DMS 273 treated with DMSO at 0.1 percent for 48 hours (cell line): ENCODE measurements around the gene SAMD8.
A peak's percentile ranks its signal among the peaks of the same experiment; 100 is the strongest.
"Not testable (repeated sequence)": the region's sequence is repeated elsewhere in the genome, so short reads cannot be mapped to it uniquely, and the experiment has no call there.

ENCODE experiments used
- DNase-seq: peaks from one replicate; lab custom pipeline; 2025; lab: John Stamatoyannopoulos, UW

The SAMD8 gene

DNA sequence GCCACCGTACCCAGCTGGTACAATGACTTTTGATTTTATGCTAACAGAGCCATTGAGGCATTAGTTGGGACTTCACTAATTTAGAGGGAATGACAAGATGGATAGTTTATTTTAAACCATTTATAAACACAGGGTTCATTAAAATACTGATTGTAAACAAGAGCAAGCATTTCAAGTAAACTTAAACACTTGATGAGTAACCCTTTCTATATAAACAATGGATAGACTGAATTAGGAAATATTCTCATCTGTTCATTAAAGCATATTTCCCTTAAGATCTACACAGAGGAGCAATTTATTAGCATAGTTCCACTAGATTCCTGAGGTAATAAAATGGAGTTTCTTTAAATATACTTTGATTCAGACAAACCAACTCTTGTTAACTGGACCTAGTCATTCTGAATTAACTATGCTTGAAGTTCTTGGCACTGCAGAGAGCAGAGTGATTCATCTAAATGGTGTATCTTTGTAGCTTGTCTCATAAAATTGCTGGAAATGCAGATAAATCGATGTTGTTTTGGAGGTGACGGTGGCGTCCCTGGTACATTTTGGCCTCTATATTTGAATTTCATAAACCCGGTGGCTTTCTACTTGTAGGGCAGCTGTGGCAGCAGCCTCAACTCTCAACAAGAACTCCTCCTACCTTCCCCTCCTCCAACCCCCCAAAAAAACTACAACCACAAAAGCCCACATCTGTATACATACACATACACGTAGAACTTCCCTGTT is 83.7 kb downstream of the SAMD8 start:
- DNase-seq: no peak

DNA sequence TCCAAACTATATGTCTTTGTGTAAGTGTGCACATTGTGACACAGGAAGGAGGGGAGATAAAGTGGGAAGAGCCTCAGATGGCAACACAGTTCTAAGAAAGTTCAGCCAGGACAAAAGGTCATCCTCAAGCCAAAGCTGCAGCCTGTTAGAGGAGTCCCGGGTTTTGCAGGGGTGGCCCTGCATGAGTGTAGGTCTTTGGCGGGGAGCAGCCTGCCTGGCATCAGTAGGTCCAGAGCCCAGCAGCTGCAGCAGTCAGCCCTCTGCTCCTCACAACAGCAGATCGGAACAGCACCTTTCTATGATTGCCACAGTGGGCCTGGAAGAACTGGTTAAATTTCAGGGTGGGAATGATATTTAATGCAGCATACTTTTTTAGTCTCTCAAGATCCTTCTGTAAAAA is 85.6 kb downstream of the SAMD8 start:
- DNase-seq: no peak

DNA sequence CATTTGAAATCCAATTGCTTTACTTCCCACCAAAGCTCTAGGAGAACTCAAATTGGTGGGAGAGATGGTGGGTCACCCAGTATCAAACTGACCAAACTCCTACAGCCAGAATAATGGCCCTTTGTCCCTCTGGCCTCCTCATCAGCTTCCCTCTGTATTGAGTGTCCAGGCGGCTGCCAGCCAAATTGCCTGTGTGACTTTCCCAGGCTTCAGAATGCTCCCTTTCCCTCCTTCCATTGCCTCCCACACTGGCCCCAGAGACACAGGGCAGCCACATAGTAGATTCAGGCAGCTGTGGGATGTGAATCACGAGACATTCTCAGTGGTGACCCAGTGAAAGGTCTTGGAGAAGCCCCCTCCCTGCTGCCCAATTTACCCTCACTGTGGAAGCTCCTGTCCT is 86.5 kb downstream of the SAMD8 start:
- DNase-seq: no peak

DNA sequence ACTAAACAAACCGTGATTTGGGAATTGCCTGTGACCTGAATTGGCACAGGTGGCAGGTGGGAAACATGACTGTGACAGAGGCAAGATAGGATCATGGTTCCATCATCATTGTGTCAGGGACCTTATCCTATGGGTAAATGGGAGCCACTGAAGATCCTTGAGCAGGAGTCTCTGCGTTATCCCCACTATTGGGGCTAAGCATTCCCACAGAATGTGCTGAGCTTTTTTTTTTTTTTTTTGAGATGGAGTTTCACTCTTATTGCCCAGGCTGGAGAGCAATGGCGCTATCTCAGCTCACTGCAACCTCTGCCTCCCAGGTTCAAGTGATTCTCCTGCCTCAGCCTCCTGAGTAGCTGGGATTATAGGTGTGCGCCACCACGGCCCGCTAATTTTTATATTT is 88.5 kb downstream of the SAMD8 start:
- DNase-seq: not testable (repeated sequence)

DNA sequence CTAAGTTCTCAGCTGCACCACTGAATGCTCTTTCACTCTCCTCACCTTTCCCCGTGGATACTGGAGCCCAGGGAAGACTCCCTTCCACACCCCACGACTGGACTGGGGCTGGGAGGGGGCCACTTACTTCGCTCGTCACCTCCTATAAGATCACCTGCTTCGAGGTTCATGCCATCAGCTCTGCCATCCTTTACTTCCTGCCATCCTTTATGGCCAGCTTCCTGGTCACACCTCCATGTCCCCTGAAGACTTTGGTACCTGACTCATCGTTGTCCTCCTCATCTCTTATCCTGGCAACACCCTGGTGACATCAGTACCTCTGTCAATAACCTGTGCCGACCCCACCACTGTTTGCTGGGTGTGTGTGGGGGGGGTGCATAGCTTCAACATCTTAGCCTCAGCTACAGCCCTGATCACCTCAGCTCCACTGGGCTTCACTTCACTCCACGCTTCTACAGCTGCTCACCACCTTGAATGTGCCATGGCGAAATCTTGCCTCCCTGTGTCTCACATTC is 90.4 kb downstream of the SAMD8 start:
- DNase-seq: no peak

DNA sequence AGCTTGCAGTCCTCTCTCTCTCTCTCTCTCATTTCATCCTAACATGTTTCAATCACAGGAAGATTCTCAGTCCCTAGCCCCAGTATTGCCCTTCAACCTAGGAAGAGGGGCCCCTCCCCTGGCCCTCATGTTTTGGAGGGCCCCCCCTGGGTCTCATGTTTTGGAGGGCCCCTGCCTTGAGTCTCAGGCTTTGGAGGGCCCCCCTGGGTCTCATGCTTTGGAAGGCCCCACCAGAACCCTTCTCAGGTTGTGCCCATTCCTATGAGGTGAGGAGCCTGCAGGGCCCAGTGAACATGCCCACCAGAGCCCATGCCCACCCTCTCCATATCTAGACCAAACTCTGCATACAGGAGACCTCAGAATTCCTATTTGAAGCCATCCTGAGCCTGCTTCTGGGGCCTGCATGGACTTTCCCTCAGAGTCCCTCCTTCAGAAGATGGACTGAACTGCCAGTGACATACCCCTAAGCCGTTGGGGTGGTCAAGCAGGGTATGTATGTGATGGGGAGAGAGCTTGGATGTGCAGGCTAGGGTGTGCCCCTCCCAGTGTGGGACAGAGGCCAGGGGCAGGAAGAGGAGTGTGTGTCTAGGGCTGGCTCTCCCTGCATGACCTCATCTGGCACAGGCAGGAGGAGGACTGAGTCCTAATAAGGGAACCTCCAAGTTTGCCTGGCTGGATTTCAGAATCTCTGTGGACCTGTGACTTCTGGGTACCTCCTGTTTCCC is 91.0 kb downstream of the SAMD8 start:
- no peak for DNase-seq

DNA sequence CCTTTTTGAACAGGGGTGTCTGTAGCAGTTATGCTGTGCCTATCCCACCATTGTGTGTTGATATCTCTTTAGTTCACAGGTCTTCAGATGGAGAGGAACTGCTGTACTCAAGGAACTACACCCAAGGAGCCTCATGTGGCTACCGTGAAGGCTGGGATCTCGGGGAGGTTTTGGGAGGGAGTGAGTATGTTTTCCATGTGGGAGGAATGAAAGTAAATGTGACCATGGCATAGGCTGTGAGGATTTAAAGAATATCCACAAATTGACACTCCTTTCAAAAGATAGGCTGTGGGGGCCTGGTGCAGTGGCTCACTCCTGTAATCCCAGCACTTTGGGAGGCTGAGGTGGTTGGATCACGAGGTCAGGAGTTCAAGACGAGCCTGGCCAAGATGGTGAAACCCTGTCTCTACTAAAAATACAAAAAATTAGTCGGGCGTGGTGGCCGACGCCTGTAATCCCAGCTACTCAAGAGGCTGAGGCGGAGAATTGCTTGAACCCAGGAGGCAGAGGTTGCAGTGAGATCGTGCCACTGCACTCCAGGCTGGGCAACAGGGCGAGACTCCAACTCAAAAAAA is 91.7 kb downstream of the SAMD8 start:
- not testable (repeated sequence) for DNase-seq

DNA sequence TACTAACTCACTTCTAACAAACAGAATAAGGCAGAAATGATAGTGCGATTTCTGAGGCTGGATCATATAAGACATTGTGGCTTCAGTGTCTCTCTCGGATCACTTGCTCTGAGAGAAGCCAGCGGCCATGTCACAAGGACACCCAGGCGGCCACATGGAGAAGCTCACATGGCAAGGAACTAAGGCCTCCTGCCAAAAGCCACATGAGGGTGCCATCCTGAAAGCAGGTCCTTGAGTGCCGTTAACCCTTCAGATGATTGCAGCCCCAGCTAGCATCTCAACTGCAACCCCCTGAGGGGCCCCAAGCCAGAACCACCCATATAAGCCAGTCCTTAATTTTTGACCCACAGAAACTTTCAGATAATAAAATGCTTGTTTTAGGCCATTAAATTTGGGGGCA is 92.3 kb downstream of the SAMD8 start:
- DNase-seq: no peak

DNA sequence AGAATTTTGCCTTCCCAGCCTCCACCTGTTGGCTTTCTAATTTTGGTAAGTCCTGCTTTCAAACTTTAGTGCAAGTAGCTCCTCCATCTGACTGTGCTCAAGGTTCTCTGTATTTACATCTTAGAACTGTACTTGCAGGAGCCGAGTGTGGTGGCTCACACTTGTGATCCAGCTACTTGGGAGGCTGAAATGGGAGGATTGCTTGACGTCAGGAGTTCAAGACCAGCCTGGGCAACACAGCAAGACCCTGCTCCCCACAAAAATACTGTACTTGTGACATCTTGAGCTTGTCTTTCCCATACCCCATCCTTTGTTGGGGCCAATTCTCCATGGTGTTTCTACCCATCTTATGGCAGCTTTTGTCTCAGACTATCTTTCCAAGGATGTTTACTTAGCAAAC is 94.5 kb downstream of the SAMD8 start:
- no peak for DNase-seq

DNA sequence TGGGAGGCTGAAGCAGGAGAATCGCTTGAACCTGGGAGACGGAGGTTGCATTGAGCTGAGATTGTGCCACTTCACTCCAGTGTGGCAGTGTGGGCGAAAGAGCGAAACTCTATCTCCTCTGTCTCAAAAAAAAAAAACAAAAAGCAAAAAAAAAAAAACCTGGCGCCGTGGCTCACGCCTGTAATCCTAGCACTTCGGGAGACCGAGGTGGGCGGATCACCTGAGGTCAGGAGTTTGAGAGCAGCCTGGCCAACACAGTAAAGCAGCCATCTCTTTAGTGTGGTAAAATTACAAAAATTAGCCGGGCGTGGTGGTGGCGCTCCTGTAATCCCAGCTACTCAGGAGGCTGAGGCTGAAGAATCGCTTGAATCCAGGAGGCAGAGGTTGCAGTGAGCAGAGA is 95.2 kb downstream of the SAMD8 start:
- not testable (repeated sequence) for DNase-seq

DNA sequence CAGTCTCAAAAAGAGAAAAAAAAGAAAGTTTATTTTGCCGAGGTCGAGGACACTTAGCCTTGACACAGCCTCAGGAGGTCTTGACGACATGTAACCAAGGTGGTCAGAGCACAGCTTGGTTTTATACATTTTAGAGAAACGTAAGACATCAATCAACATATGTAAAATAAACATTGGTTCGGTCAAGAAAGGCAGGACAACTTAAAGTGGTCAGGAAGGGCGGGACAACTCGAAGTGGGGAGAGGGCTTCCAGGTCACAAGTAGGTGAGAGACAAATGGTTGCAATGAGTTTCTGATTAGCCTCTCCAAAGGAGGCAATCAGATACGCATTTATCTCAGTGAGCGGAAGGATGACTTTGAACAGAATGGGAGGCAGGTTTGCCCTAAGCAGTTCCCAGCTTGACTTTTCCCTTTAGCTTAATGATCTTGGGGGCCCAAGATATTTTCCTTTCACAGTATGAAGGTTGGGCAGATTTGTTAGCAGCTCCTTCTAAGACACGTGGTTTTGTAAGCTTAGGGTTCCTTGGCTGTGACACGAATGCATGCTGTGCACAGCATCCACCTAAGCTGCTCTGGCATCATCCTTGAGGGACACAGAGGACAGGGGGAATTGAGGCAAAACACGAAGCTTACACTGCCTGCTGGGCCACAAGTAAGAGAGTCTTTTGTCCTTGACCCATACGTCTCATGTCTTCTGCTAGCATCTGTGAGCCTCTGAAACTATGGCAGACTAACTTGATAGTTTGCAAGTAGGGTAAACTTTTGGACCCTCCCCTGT is 95.8 kb downstream of the SAMD8 start:
- DNase-seq: no peak

DNA sequence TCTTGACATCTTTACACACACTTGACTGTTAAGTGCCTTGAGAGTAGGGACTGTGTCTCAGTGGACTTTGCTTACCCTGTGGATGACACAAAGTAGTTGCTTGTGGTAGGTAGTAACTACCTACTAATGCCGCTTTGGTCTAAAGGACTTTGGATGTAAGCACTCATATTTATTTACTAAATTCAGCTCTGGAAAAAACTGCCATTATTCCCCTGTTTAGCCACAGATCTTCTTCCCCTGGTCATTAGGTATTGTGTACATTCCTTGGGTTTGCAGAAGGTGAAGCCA is 96.3 kb downstream of the SAMD8 start:
- no peak for DNase-seq

DNA sequence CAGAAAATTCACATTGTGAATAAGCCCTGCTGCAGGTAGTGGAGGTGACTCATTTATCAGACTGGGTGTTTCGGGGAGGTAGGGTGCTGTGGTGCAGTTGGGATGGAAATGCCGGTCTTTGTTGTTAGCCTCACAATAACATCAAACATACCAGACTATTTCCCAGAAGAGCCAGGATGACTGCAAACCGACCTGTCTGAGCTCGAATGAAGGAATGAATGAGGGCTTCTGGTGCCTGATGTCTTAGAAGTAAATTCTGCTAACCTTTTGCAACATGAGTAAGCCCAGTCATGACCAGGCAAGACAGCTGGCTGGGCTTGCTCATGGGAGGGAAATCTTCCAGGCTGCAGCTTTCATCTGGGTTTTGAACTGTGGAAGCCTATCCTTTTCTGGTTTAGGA is 96.7 kb downstream of the SAMD8 start:
- no peak for DNase-seq

DNA sequence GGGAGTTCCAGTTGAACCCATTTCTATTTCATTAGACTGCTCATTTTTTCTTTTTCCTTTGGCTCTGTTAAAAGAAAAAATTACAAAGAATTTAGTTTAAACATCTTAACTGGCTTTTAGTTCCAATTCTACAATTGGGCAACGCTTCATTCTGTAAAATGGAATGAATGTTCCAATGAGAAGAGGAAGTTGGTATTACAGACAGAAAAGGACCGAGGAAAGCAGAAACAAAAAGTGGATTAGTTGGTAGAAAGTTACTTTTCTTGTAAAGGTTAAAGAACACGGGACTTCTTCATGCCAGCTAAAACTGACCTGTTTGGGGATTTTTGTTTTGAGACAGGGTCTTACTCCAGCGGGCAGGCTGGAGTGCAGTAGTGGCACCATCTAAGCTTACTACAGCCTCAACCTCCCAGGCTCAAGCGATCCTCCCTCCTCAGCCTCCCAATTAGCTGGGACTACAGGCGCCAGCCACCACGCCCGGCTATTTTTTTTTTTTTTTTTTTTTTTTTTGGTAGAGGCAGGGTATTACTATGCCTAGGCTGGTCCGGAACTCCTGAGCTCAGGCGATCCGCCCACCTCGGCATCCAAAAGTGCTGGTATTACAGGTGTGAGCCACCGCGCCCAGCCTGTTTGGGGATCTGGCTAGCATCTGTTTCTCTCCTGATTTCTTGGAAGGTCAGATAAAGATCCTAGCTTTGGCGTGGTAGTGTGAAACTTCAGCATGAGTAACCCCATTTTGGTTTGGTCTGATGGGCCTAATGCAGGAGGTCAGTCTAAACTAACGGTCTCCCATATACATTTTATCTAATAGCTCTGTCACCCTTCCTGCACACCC is 97.8 kb downstream of the SAMD8 start:
- no peak for DNase-seq

DNA sequence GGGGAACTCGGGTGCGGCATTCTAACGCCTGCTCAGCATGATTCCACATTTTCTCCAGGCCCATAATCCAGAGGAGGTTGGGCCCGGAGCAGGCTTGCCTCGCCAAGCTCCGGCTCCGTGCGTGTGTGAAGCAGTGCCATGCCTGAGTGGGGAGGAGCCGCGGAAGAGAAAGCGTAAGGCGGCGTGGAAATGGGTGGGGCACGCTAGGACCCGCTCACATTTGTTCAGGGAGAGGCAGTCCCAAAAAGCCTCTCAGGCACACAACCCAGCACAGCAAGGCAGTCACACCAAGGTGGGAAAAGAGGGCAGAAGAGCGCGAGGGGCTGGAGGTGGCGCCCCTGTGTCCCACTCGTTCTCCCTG is 98.4 kb downstream of the SAMD8 start:
- DNase-seq: no peak

DNA sequence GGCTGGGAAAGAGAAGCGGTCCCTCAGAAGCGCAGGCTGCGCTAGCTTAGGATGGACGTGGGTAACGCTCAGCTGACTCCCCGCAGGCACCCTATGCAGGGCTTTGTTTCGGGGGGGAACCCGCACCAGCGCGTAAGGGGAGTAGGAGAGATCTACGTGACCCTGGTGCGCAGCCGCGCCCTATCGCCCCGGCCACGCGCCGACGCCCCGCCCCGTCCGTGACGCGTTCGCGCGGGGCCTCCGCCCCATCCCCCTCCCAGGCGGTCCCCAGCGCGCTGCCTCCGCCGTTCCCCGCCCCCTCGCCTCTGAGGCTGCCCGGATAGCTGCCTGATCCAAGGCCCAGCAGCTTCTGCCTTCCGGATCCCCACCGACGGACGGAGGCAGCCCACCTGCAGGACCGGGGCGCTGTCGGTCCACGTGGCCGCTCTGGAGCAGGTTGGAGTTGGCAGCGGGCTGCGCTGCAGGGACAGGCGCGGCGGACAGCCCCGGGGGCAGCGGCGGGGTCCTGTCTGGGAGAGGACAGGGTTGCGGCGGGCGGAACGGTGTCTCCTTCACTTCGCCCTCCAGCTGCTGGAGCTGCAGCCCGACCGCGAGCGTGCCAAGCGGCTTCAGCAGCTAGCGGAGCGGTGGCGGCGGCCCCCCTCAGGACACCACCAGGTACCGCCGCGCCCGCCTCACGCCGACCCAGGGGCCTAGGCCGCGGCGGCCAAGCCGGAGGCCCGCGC is 99.0 kb downstream of the SAMD8 start, which contains the start of gene VDAC2:
VDAC2 (plus strand) TSS at position 515 of the 725 bp plus-strand sequence. CDS start 363 bp downstream, outside the sequence.
- DNase-seq: peak; percentile 25

DNA sequence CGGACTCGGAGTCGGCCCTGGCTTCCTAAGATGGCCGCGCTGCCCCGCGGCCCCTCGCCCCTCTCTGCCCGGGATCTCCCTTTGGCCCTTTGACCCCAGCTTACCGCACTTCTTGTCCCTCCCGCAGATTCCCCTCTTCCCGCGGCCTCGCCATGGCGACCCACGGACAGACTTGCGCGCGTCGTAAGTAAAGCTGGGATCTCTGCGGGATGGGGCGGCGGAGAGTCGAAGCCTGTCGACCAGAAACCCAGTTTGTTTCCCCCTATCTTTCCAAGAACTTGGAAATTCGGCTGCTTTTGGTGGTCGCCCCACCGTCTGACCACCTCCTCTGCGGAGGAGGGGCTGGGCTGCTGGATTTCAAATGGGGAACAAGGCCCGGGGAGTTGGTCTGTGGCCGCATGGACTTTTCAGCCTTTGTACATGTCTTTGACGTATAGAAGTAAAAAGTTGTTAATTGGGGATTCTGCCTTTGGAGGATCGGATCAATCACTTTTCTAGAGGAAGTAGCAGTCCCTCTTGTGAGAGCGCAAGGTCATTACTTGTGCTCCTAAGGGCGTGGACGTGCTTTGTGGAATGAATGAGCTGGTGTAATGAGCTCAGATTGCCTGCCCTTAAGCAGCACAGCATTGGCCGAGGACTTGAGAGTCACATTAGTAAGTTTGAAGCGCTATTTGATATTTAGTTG is 99.7 kb downstream of the SAMD8 start:
- DNase-seq: no peak

DNA sequence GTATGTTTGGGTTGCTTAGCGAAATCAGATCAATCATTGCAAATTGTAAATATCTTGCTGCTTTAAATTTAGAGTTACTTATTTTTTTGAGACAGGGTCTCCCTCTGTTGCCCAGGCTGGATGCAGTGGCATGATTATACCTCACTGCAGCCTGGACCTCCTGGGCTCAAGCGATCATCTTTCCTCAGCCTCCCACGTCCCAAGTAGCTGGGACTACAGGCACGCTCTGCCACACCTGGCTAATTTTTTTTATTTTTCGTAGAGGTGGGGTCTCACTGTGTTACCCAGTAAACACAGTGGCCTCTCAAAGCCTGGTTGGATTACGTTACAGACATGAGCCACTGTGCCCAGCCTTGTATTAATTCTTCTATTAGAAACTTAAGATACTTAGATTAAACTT is 100.9 kb downstream of the SAMD8 start:
- DNase-seq: no peak

DNA sequence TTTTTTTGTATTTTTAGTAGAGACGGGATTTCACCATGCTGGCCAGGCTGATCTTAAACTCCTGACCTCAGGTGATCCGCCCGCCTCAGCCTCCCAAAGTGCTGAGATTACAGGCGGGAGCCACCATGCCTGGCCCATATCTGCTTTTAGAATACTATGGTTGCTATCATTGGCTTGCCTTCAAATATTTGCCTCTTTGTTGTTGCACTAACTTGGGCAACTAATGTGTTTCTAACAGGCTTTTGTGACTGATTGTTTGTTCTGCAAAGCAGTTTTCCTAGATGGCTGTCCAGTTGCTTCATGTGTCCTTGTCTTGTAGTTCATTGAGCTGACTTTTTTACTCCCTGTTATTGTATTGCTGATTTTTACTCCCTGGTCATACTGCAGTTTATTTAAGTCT is 108.8 kb downstream of the SAMD8 start:
- DNase-seq: no peak

DNA sequence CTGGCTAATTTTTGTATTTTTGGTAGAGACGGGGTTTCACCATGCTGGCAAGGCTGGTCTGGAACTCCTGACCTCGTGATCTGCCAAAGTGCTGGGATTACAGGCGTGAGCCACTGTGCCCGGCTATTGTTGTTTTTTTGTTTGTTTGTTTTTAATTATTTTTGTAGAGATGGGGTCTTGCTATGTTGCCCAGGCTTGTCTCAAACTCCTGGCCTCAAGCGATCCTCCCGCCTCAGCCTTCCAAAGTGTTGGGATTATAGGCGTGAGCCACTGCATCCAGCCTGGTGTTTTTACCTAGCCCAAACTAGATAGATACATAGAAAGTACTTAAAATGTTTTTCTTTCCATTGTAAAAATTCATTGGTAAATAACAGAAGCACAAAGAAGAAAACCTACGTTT is 110.0 kb downstream of the SAMD8 start:
- not testable (repeated sequence) for DNase-seq
